H1 (cell line): Measurements from ENCODE around the gene PLCB4. TPM values are rescaled to one million over a fixed set of nuclear protein-coding genes. Genes with fewer than 3 reads are reported as not detected.

ENCODE experiments used
- CTCF ChIA-PET: fragments of 300-600 bp; sonication (Branson Sonifier 250); formaldehyde crosslinking; loops from one replicate; lab custom pipeline; 2021; ENCODE audit not compliant: partially characterized antibody; lab: Charles Lee
- POLR2A ChIA-PET: fragments of 300-600 bp; sonication (Branson Sonifier 250); formaldehyde crosslinking; loops from one replicate; lab custom pipeline; 2021; ENCODE audit warnings: inconsistent platforms; ENCODE audit not compliant: partially characterized antibody; lab: Charles Lee
- DNase-seq, 2 experiments: peaks; one replicate each; pipeline versions ENCODE4 v3.0.0 to v3.0.0-alpha.2; 2010 to 2022; ENCODE audit warnings: low spot score in 2 of 2, low read depth in 1 of 2, mixed read lengths in 1 of 2
- FAIRE-seq: peaks from 2 replicates; lab custom pipeline; 2011; peaks lifted over from hg19 to GRCh38; lab: Jason Lieb, UNC
- H2AFZ ChIP-seq: 2 replicates; pipeline ENCODE4 v1.8.1; 2012; ENCODE audit warnings: low read length, inconsistent platforms
- H2AK5ac ChIP-seq: 2 replicates; pipeline ENCODE4 v1.6.1; 2013; ENCODE audit warnings: low read depth, low read length
- H2BK120ac ChIP-seq: replicated peaks from 2 replicates; pipeline ENCODE3; 2013; ENCODE audit warnings: low read depth, low read length, inconsistent platforms
- H2BK12ac ChIP-seq: 2 replicates; pipeline ENCODE4 v1.6.1; 2013; ENCODE audit warnings: low read depth, low read length
- H2BK15ac ChIP-seq: 2 replicates; pipeline ENCODE4 v1.6.1; 2013; ENCODE audit warnings: low read length
- H2BK20ac ChIP-seq: 2 replicates; pipeline ENCODE4 v1.6.1; 2013; ENCODE audit warnings: low read length
- H2BK5ac ChIP-seq: 2 replicates; pipeline ENCODE4 v1.6.1; 2013; ENCODE audit warnings: low read depth, low read length
- H3K14ac ChIP-seq: 2 replicates; pipeline ENCODE4 v1.6.1; 2013; ENCODE audit warnings: inconsistent platforms; ENCODE audit not compliant: insufficient read length
- H3K18ac ChIP-seq: 2 replicates; pipeline ENCODE4 v1.6.1; 2013; ENCODE audit warnings: low read length; ENCODE audit errors: extremely low read depth
- H3K23ac ChIP-seq: 2 replicates; pipeline ENCODE4 v1.6.1; 2013; ENCODE audit warnings: inconsistent platforms; ENCODE audit not compliant: insufficient read length
- H3K23me2 ChIP-seq: 2 replicates; pipeline ENCODE4 v1.6.1; 2013; ENCODE audit warnings: low read depth, low read length
- H3K27ac ChIP-seq: 2 replicates; pipeline ENCODE4 v1.6.1; 2011; ENCODE audit warnings: low read depth, low read length, inconsistent platforms
- H3K27me3 ChIP-seq, 4 experiments: replicated peaks in 1 of 4; 1 replicate in 1 of 4; 2 replicates in 3 of 4; pipeline versions ENCODE4 v1.6.1 to v1.8.1; 2011 to 2013; ENCODE audit warnings: low read length in 3 of 4, mild to moderate bottlenecking in 3 of 4, inconsistent platforms in 2 of 4, mixed read lengths in 2 of 4, moderate library complexity in 1 of 4; ENCODE audit not compliant: control insufficient read depth in 3 of 4, insufficient read depth in 3 of 4; ENCODE audit errors: extremely low read depth in 1 of 4
- H3K36me3 ChIP-seq, 4 experiments: 2 replicates each; pipeline versions ENCODE4 v1.6.1 to v1.8.1; 2011 to 2013; ENCODE audit warnings: mild to moderate bottlenecking in 4 of 4, low read length in 3 of 4, moderate library complexity in 2 of 4, control low read depth in 1 of 4, inconsistent platforms in 1 of 4; ENCODE audit not compliant: insufficient read depth in 4 of 4, control insufficient read depth in 2 of 4
- H3K4ac ChIP-seq: replicated peaks from 2 replicates; pipeline ENCODE3; 2013; ENCODE audit warnings: low read length, low read depth, mixed read lengths, inconsistent platforms; ENCODE audit not compliant: insufficient read length
- H3K4me1 ChIP-seq, 4 experiments: replicated peaks in 1 of 4; 1 replicate in 1 of 4; 2 replicates in 3 of 4; pipeline versions ENCODE4 v1.6.1 to v1.8.1; 2011 to 2013; ENCODE audit warnings: low read length in 3 of 4, inconsistent platforms in 2 of 4, mixed read lengths in 1 of 4; ENCODE audit not compliant: insufficient read depth in 4 of 4, control insufficient read depth in 3 of 4
- H3K4me2 ChIP-seq, 2 experiments: 2 replicates each; pipeline versions ENCODE4 v1.6.1 to v1.8.1; 2011 to 2013; ENCODE audit warnings: low read depth in 2 of 2, low read length in 2 of 2, control low read depth in 1 of 2, inconsistent platforms in 1 of 2, mild to moderate bottlenecking in 1 of 2; ENCODE audit not compliant: insufficient read depth in 1 of 2
- H3K4me3 ChIP-seq, 4 experiments: fragments of 200-600, 300-600 bp in 1 of 4; sonication (generic), shearing (Covaris generic), sonication (Bioruptor Twin) in 1 of 4; 2 replicates each; pipeline versions ENCODE4 v1.5.1 to v1.8.1; 2011 to 2016; ENCODE audit warnings: low read length in 4 of 4, low read depth in 3 of 4, control low read depth in 2 of 4, inconsistent platforms in 2 of 4, mild to moderate bottlenecking in 2 of 4, mixed read lengths in 1 of 4, moderate library complexity in 1 of 4; ENCODE audit not compliant: insufficient read depth in 2 of 4; ENCODE audit errors: extremely low read depth in 1 of 4
- H3K56ac ChIP-seq: replicated peaks from 2 replicates; pipeline ENCODE3; 2013; ENCODE audit warnings: low read depth, mild to moderate bottlenecking, mixed read lengths, low read length, inconsistent platforms; ENCODE audit not compliant: insufficient read length
- H3K79me1 ChIP-seq: 2 replicates; pipeline ENCODE4 v1.6.1; 2013; ENCODE audit warnings: low read depth, low read length, control low read depth
- H3K79me2 ChIP-seq, 2 experiments: 2 replicates each; pipeline versions ENCODE4 v1.6.1 to v1.8.1; 2012 to 2013; ENCODE audit warnings: low read length in 2 of 2, mild to moderate bottlenecking in 2 of 2, inconsistent platforms in 1 of 2; ENCODE audit not compliant: insufficient read depth in 2 of 2, control insufficient read depth in 1 of 2
- H3K9ac ChIP-seq, 4 experiments: replicated peaks in 1 of 4; 1 replicate in 1 of 4; 2 replicates in 3 of 4; pipeline versions ENCODE4 v1.6.1 to v1.8.1; 2011 to 2013; ENCODE audit warnings: low read depth in 3 of 4, low read length in 3 of 4, control low read depth in 2 of 4, mild to moderate bottlenecking in 2 of 4, moderate library complexity in 2 of 4, inconsistent platforms in 1 of 4; ENCODE audit errors: extremely low read depth in 1 of 4
- H3K9me3 ChIP-seq, 2 experiments: 2 replicates each; pipeline versions ENCODE4 v1.6.1 to v1.8.1; 2012 to 2013; ENCODE audit warnings: mild to moderate bottlenecking in 2 of 2, moderate library complexity in 2 of 2, control low read depth in 1 of 2, inconsistent platforms in 1 of 2, low read depth in 1 of 2, low read length in 1 of 2, mixed read lengths in 1 of 2; ENCODE audit not compliant: insufficient read depth in 2 of 2
- H4K20me1 ChIP-seq, 2 experiments: replicated peaks in 1 of 2; 2 replicates each; pipeline versions ENCODE3 to v1.8.1; 2011 to 2013; ENCODE audit warnings: inconsistent platforms in 2 of 2, low read length in 2 of 2, mild to moderate bottlenecking in 1 of 2; ENCODE audit not compliant: insufficient read depth in 2 of 2, control insufficient read depth in 1 of 2
- H4K5ac ChIP-seq: 2 replicates; pipeline ENCODE4 v1.6.1; 2013; ENCODE audit warnings: low read length, low read depth, mixed read lengths, inconsistent platforms; ENCODE audit not compliant: insufficient read length
- H4K8ac ChIP-seq: 2 replicates; pipeline ENCODE4 v1.8.0; 2013; ENCODE audit warnings: mild to moderate bottlenecking, moderate library complexity, low read length, inconsistent platforms; ENCODE audit not compliant: insufficient read depth; ENCODE audit errors: extremely low read depth
- H4K91ac ChIP-seq: replicated peaks from 2 replicates; pipeline ENCODE3; 2013; ENCODE audit warnings: low read length, mixed read lengths, inconsistent platforms; ENCODE audit not compliant: insufficient read length
- SIN3A ChIP-seq, 2 experiments: IDR thresholded peaks in 1 of 2; conservative IDR thresholded peaks in 1 of 2; 2 replicates each; pipeline ENCODE4 v1.6.1; 2011 to 2012; ENCODE audit warnings: low read length in 2 of 2, improper control_type of control experiment in 1 of 2, low read depth in 1 of 2, mild to moderate bottlenecking in 1 of 2
- WGBS, 2 experiments: shearing (Covaris generic) in 1 of 2; methylation state at CpG; one replicate each; pipeline versions ENCODE4 v1.1.6 to v1.1.7; 2013 to 2015; ENCODE audit warnings: low lambda C conversion rate in 2 of 2, mixed read lengths in 2 of 2, inconsistent platforms in 1 of 2, low coverage in 1 of 2, missing lambda C conversion rate in 1 of 2; ENCODE audit not compliant: insufficient replicate concordance in 2 of 2, insufficient coverage in 1 of 2, insufficient read length in 1 of 2; ENCODE audit errors: extremely low coverage in 1 of 2, missing lambda C conversion rate in 1 of 2; 5-methylcytosine and 5-hydroxymethylcytosine counted together
- polyA plus RNA-seq, 7 experiments: library from polyadenylated mRNA; depleted of rRNA in 3 of 7; stranded (reverse) in 5 of 7; unstranded in 2 of 7; fragments of >200 nt in 5 of 7; fragments of 200-250 nt in 2 of 7; gene quantifications; 1 replicate in 5 of 7; 2 replicates in 1 of 7; 4 replicates in 1 of 7; pipeline versions ENCODE4 v1.2.1 to v1.2.3, GENCODE V29; 2011 to 2013; ENCODE audit warnings: missing spikeins in 2 of 7, mixed read lengths in 2 of 7
- total RNA-seq: library from RNA; stranded (reverse); fragmentation: NEBNext Ultra II Directional; extraction: Animal tissue kit (Norgen Biotek cat#: 25700); gene quantifications from 2 replicates; pipeline ENCODE4 v1.2.1, GENCODE V29; 2021

Gene PLCB4
- total and polyA plus RNA-seq, 2 of the 8 experiments (the other 6 are each of a cell fraction or from before 2014, with no cell fraction given) = 3.2 to 14.1 TPM

GRCh38 chr20:9233804-9234203 lies 164.9 kb downstream of the PLCB4 start:
- Histone ChIP-seq H3K4me2 (no peak overlapping the region), H3K79me2 (no peaks in the 10 kb centered on the region), H2BK15ac (no peak overlapping the region), H2AK5ac (no peak overlapping the region), H4K8ac (no peak overlapping the region), H3K9me3 (peaks cover 15 to 16% of the 10 kb centered on the region in 2 experiments; a peak in 3 of 4 replicates), H3K4me1 (no peaks in the 10 kb centered on the region), H3K79me1 (no peaks in the 10 kb centered on the region), H3K4ac (no peak overlapping the region), H2AFZ (no peak overlapping the region), H2BK5ac (no peak overlapping the region), H3K14ac (no peak overlapping the region), H4K20me1 (no peaks in the 10 kb centered on the region), H3K18ac (no peak overlapping the region), H3K27ac (no peak overlapping the region), H2BK20ac (no peak overlapping the region), H3K27me3 (no peaks in the 10 kb centered on the region), H3K36me3 (peaks cover 0 to 14% (median 3%) of the 10 kb centered on the region in 4 experiments; a peak in 3 of 8 replicates), H4K91ac (no peak overlapping the region), H2BK12ac (no peak overlapping the region), H3K4me3 (no peak overlapping the region), H3K23me2 (peaks cover 3% of the 10 kb centered on the region; the same call in 1 of the 2 replicates), H3K9ac (no peak overlapping the region), H4K5ac (no peak overlapping the region), H3K56ac (no peak overlapping the region), H2BK120ac (no peak overlapping the region), H3K23ac (no peak overlapping the region)
- no peak for FAIRE-seq
- ChIA-PET POLR2A (no interaction called here), CTCF (no interaction called here)
- 94 to 100% methylated on average over 1 to 2 of the region's 2 CpGs for WGBS, 2 experiments
- DNase-seq = no peak
- no peak for TF ChIP-seq SIN3A (conservative IDR thresholded peaks at IDR 0.05 in 1 of 2, IDR thresholded peaks at IDR 0.05 in 1 of 2; ENCODE audit: low read depth in 1 of 2, low read length in 2 of 2)
